Spinal cord (tissue), 10 donors: ENCODE data around the gene NBEA. TPM values are rescaled to one million over a fixed set of nuclear protein-coding genes. Genes with fewer than 3 reads are reported as not detected.

Experiments used
- DNase-seq, 6 donors: peaks; one replicate each; pipeline versions ENCODE4 v3.0.0 to v3.0.0-alpha.2; 2013 to 2015; ENCODE audit warnings: low spot score in 6 of 6, low read depth in 4 of 6
- H3K27ac ChIP-seq: one replicate; pipeline ENCODE4 v1.5.1; 2013; ENCODE audit warnings: low read depth, low read length, control low read depth
- H3K27me3 ChIP-seq: one replicate; pipeline ENCODE4 v1.6.1; 2013; ENCODE audit warnings: low read length; ENCODE audit not compliant: control insufficient read depth, insufficient read depth
- H3K36me3 ChIP-seq: one replicate; pipeline ENCODE4 v1.6.1; 2013; ENCODE audit warnings: low read length; ENCODE audit not compliant: control insufficient read depth, insufficient read depth
- H3K4me1 ChIP-seq: one replicate; pipeline ENCODE4 v1.6.1; 2013; ENCODE audit warnings: low read length; ENCODE audit not compliant: control insufficient read depth, insufficient read depth
- H3K4me3 ChIP-seq: one replicate; pipeline ENCODE4 v1.5.1; 2013; ENCODE audit warnings: low read depth, low read length, control low read depth
- H3K9me3 ChIP-seq: one replicate; pipeline ENCODE4 v1.6.1; 2013; ENCODE audit warnings: low read length; ENCODE audit not compliant: control insufficient read depth, insufficient read depth
- WGBS: methylation state at CpG from one replicate; pipeline ENCODE4 v1.1.5; 2013; ENCODE audit warnings: missing lambda C conversion rate; ENCODE audit not compliant: insufficient coverage; 5-methylcytosine and 5-hydroxymethylcytosine counted together
- polyA plus RNA-seq, 2 donors: library from polyadenylated mRNA; unstranded; fragments of 120-200 nt; gene quantifications; one replicate each; pipeline ENCODE4 v1.2.1, GENCODE V29; 2013; ENCODE audit not compliant: insufficient read length in 2 of 2
- total RNA-seq, 2 donors: library from RNA; depleted of rRNA in 1 of 2; stranded (reverse); fragments of 120-200 nt in 1 of 2; fragments of >200 nt in 1 of 2; gene quantifications; one replicate each; pipeline versions ENCODE4 v1.2.3 to v1.2.4, GENCODE V29; 2013 to 2014
- donor health status: healthy.

NBEA gene
- total and polyA plus RNA-seq, 4 donors: 39.1 to 136 (median 72.8) TPM

- Histone ChIP-seq H3K36me3 (no peaks in the 10 kb centered on the region), H3K27me3 (no peaks in the 10 kb centered on the region), H3K27ac (no peak overlapping the region), H3K9me3 (no peaks in the 10 kb centered on the region), H3K4me3 (no peak overlapping the region), H3K4me1 (peaks cover 5% of the 10 kb centered on the region)
- no peak for DNase-seq
- WGBS: no CpG with 5 or more reads among the region's 9 CpGs
Observed at GRCh38 chr13:35603593-35604285, 661.7 kb downstream of the NBEA start.

- no peak overlapping the region for H3K4me3 ChIP-seq
- no peak overlapping the region for H3K27ac ChIP-seq
- no CpG with 5 or more reads among the region's 2 CpGs for WGBS
- H3K4me1 ChIP-seq: no peaks in the 10 kb centered on the region
- DNase-seq: no peak
- no peaks in the 10 kb centered on the region for H3K27me3 ChIP-seq
- H3K9me3 ChIP-seq: no peaks in the 10 kb centered on the region
- H3K36me3 ChIP-seq: no peaks in the 10 kb centered on the region
Observed at GRCh38 chr13:35614666-35615065, 672.6 kb downstream of the NBEA start.

DNA sequence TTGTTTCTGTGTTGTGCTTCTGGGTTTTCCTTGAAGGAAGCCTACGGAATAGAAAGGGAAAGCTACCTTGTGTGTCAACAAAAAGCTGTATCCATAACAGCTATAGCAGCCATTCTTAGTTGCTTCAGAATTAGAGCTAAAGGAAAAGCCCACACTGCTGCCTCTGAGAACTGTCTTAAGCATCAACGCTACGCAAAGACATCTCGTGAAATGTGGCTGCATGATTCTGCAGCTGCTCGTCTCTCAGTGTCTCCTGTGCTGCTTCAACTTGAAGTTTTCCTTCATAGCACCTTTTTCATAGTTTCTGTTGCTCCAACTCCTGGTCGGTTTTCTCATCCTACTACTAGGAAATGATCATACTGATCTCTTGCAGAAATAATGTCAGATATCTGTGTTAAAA is 675.4 kb downstream of the NBEA start:
- Histone ChIP-seq H3K27me3 (no peaks in the 10 kb centered on the region), H3K4me1 (no peaks in the 10 kb centered on the region), H3K9me3 (no peaks in the 10 kb centered on the region), H3K4me3 (no peak overlapping the region), H3K27ac (no peak overlapping the region), H3K36me3 (no peaks in the 10 kb centered on the region)
- DNase-seq: no peak
- WGBS: 58% methylated on average over 5 of the region's 6 CpGs

DNA sequence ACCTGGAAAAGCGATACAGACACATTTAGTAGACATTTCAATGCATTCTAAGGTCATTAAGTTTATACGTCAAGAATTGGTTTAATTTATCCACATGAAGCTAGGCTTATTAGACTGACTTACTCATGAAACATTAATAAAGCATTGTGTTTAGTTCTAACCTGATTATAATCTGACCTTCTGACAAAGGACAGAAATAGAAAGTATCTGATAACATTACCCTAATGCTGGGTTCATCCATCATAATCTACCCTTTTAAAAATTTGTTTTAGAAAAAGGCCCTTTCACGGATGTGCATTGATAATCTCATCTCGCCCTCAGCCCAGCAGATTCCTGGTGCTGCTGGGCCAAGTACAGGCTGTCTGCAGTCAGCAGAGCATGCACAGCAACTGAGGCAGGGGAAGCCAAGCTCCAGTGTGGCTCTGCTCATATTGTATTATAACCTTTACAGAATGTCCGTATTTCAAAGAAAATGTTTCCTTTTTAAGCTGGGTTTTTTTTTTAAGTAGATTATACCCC is 676.6 kb downstream of the NBEA start:
- no peak overlapping the region for H3K27ac ChIP-seq
- WGBS: 95% methylated on average over 2 of the region's 5 CpGs
- no peaks in the 10 kb centered on the region for H3K9me3 ChIP-seq
- H3K27me3 ChIP-seq: no peaks in the 10 kb centered on the region
- no peaks in the 10 kb centered on the region for H3K36me3 ChIP-seq
- H3K4me3 ChIP-seq: no peak overlapping the region
- no peak for DNase-seq
- H3K4me1 ChIP-seq: no peaks in the 10 kb centered on the region

GRCh38 chr13:35621989-35622388 is 679.9 kb downstream of the NBEA start:
- H3K4me1 ChIP-seq: no peaks in the 10 kb centered on the region

GRCh38 chr13:35629026-35629425 is 687.0 kb downstream of the NBEA start:
- Histone ChIP-seq H3K4me3 (no peak overlapping the region), H3K27me3 (no peaks in the 10 kb centered on the region), H3K9me3 (no peaks in the 10 kb centered on the region), H3K27ac (no peak overlapping the region), H3K36me3 (peaks cover 3% of the 10 kb centered on the region), H3K4me1 (no peaks in the 10 kb centered on the region)
- WGBS: no CpG with 5 or more reads among the region's 2 CpGs
- peak in 2 of 6 donors; percentile 61 to 71 for DNase-seq

More at GRCh38 chr13:35621989-35622388, 679.9 kb downstream of the NBEA start:
- Histone ChIP-seq H3K36me3 (no peaks in the 10 kb centered on the region), H3K27me3 (no peaks in the 10 kb centered on the region), H3K9me3 (no peaks in the 10 kb centered on the region), H3K4me3 (no peak overlapping the region), H3K27ac (no peak overlapping the region)
- no peak for DNase-seq

GRCh38 chr13:35630551-35631275 is 688.6 kb downstream of the NBEA start:
- Histone ChIP-seq H3K36me3 (peaks cover 3% of the 10 kb centered on the region), H3K4me3 (no peak overlapping the region), H3K27ac (no peak overlapping the region), H3K27me3 (no peaks in the 10 kb centered on the region), H3K4me1 (no peaks in the 10 kb centered on the region), H3K9me3 (no peaks in the 10 kb centered on the region)
- peak in 3 of 6 donors; percentile 17 to 67 (median 41) for DNase-seq
- WGBS: 36% methylated on average over 3 of the region's 5 CpGs

DNA sequence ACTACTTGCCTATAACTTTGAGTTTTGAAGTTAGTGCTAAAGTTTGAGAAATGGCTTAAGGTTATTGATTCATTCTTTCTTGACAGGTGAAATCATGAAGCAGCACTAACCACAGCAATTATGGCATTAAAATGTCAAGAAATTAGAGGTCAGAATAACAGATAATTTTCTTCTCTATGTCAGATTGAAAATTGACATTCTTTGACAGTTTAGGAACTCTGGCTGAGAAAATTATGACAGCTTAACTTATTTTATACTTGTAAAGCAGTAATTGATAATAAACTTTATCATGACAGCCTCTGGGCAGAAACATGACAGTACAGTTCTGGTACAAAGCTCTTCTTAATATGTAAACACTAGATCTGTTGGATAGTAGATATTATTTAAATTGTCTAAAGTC is 689.6 kb downstream of the NBEA start:
- Histone ChIP-seq H3K4me3 (no peak overlapping the region), H3K27me3 (no peaks in the 10 kb centered on the region)

DNA sequence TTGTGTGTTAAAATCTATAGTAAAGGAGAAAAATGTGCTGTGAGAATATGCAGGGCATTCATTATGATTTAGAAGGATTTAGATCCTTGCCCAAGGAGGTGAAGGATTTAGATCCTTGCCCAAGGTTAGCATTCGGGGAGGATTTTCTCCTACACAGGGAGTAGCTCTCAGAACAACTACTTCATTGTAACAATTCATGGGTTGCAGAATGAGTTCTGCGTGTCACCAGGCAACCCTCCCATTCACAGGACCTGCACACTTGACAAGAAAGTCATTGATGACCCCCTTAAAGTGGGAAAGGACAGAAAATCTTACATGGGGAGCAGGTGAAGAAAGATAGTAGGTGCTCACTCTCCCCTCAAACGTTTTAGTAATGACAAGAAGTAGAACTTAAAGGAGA is 701.6 kb downstream of the NBEA start:
- H3K27me3 ChIP-seq: no peaks in the 10 kb centered on the region
- WGBS: no CpG with 5 or more reads among the region's 3 CpGs

More for the DNA sequence above, 689.6 kb downstream of the NBEA start:
- Histone ChIP-seq H3K9me3 (no peaks in the 10 kb centered on the region), H3K36me3 (peaks cover 3% of the 10 kb centered on the region), H3K4me1 (no peaks in the 10 kb centered on the region), H3K27ac (no peak overlapping the region)
- no peak for DNase-seq

More for the DNA sequence above, 701.6 kb downstream of the NBEA start:
- H3K4me3 ChIP-seq: no peak overlapping the region
- peak overlapping the region; percentile 26 for H3K27ac ChIP-seq
- H3K36me3 ChIP-seq: no peaks in the 10 kb centered on the region
- H3K4me1 ChIP-seq: peaks cover 3% of the 10 kb centered on the region
- no peaks in the 10 kb centered on the region for H3K9me3 ChIP-seq
- DNase-seq: peak in 5 of 6 donors; percentile 15 to 77 (median 30)
